GM19193 (cell line): ENCODE results near the gene LRRC63.

Experiments used
- POLR2A ChIP-seq: IDR thresholded peaks from 4 replicates; pipeline ENCODE4 v1.6.1; 2011; ENCODE audit not compliant: insufficient read depth, insufficient read length; ENCODE audit errors: extremely low read depth

Gene LRRC63

GRCh38 chr13:46211483-46212351, at the start of gene LRRC63:
Gene LRRC63, plus strand, starts transcription at chr13:46211928. Its CDS starts 1,107 bp downstream, at chr13:46213035.
- peak; percentile 31 for TF ChIP-seq POLR2A

GRCh38 chr13:46164661-46165060, 47.1 kb upstream of the LRRC63 start:
- TF ChIP-seq POLR2A = no peak

DNA sequence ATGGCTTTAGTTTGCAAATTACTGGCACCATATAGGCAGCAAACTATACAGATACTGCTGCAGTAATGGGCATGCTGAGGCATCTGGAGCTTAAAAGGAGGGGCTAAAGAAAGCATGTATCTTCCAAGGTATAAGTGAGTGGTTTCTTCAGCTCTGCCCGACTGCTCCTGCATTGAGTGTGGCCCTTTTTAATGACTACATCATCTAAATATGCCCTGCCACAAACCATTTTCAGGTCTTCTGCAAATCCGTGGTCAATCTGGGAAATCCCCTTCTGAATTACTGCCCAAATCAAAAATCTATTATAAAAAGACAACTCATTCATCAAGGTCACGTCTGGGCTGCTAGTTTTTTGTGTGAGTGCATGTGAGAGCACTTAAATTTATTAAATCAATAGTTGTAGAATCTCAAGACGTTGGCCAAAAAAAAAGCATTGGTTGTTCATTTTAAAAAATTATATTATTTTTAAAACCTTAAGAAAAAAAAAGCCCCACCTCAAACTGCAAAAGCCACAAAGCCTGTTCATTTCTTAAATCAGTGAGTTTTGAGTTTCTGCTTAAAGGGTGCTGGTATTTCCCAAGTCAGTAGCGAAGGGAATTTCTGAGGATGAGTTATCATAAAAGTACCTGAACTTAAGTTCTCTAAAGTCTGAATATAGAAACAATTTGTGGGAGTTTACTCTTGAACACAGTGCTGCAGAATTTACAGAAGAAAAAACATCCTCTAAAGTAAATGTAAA, 46.1 kb upstream of the LRRC63 start:
- no peak for TF ChIP-seq POLR2A

GRCh38 chr13:46166224-46166584, 45.5 kb upstream of the LRRC63 start:
- no peak for TF ChIP-seq POLR2A

DNA sequence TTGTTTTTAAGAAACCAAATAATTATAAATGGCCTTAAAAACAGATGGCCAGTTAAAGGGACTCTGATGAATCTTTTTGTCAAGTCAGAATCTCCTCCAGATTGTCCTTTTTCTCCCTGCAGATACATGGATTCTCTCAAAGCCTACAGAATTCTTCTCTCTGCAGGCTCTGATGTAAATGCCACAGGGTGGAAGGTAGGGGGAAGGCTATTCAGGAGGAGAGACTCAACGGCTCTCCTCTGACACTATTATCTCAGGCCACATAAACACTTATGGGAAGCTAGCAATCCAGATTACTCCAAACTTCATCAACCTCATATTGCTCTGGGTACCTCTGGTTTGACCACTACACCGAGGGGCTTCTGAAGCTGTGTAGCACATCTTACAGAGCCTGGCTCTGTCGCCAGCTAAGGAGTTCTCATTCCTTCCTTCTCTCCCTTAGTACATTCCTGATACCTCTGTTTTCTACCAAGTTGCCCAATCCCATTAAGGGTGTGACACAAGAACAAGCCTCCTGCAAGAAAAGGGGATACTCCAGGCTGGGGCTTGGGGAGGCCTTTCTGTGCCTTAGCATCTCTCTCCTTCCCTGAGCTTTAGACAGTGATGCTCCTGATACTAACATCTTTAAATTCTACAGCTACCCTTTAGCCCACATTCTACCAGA, 44.6 kb upstream of the LRRC63 start:
- no peak for TF ChIP-seq POLR2A

DNA sequence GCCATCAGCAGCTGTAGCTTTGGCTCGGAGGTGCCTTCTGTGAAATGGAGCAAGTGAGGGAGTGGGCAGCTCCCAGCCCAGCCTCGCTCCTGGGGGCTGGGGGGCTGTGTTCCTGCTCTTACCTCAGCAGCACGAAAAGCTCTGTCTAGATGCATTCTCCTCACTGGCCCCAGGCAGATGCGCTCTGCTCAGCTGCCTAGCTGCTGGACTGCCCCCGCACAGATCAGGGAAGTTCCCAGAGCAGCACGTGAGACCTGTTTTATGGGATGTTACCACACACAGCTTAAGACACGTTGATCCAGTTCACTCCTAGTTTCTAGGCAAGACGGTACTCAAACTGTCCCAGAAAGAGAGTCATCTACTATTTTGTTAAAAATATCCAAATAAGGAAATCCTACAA, 43.4 kb upstream of the LRRC63 start:
- peak; percentile 72 for TF ChIP-seq POLR2A

- no peak for TF ChIP-seq POLR2A
These were observed 42.9 kb upstream of the LRRC63 start for GRCh38 chr13:46168783-46169182.

DNA sequence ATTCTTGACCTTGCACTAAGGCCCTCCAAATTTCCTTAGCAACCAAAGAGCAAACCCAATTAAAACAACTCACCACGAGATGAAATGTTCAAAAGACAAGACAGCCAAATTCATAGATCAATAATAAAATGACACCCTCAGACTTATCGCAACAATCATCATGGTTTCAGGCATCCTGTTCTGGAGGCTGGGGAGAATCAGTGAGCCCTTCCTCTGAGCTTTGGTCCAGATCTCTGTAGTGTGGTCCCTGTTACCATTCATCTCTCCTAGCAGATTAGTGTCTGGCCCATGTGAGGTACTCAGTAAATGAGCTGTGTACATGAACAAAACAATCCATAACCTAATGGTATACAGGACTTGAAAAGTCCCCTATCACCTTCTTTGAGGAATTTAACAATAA, 42.0 kb upstream of the LRRC63 start:
- no peak for TF ChIP-seq POLR2A

DNA sequence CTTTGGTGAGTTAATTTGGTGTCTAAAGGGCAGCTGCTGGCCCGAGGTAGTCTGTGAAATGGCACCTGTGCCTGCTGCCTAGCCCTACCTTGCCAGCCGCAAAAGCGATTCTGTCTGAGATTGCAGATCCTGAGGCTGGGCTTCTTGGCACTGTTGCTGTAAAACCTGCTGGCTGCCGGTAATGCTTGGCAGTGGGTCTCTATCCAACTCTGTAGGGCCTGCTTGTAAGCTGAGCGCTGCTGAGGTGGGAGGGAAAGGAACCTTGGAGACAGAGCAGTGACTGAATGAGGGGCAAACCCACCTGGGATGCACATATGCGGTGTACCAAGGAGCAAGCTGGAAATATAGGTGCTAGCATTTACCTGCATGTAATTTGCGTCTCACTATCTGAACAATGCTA, 41.5 kb upstream of the LRRC63 start:
- TF ChIP-seq POLR2A = no peak

GRCh38 chr13:46170687-46171086, 41.0 kb upstream of the LRRC63 start:
- TF ChIP-seq POLR2A = peak; percentile 18

GRCh38 chr13:46171217-46171616, 40.5 kb upstream of the LRRC63 start:
- TF ChIP-seq POLR2A = no peak

GRCh38 chr13:46171739-46172138, 40.0 kb upstream of the LRRC63 start:
- TF ChIP-seq POLR2A = no peak

GRCh38 chr13:46172531-46172991, 39.2 kb upstream of the LRRC63 start:
- peak; percentile 35 for TF ChIP-seq POLR2A

DNA sequence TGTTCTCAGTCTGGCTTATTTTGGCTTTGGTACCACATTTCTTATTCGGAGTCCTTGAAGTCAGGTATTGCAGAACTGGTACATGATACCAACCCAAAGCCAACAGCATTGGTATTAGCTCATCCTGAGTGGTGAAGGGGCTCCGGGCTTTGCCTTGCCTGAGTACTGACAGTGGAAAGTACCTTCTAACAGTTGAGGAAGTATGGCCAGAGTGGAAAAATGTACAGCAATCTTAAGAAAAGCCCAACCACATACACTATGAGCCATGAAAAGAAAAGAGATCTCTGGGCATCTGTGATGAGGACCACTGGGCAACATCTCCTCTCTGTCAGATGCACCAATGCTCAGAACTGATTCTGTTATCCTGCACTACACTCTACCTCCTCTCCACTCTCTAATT, 38.1 kb upstream of the LRRC63 start:
- no peak for TF ChIP-seq POLR2A

- TF ChIP-seq POLR2A = no peak
These were observed 35.0 kb upstream of the LRRC63 start for GRCh38 chr13:46176756-46177155.
